ENCODE measurements around the gene RTKN.
"Not testable (repeated sequence)": the region's sequence is repeated elsewhere in the genome, so short reads cannot be mapped to it uniquely, and the experiment has no call there.

RTKN gene

GRCh38 chr2:74441690-74442482 is at the start of gene RTKN:
TSS of gene RTKN (minus strand) at chr2:74441937. CDS start at chr2:74441816, 121 bp downstream.
- DNase-seq (ENCODE audit: low read depth), result no peak

GRCh38 chr2:74489906-74490305 is 48.2 kb upstream of the RTKN start:
- DNase-seq (ENCODE audit: low read depth), result no peak

- no peak for DNase-seq (ENCODE audit: low read depth)
Observed at GRCh38 chr2:74488643-74489481, 47.1 kb upstream of the RTKN start.

- no peak for DNase-seq (ENCODE audit: low read depth)
Observed at GRCh38 chr2:74486141-74486540, 44.4 kb upstream of the RTKN start.

- DNase-seq (ENCODE audit: low read depth), result not testable (repeated sequence)
Observed at GRCh38 chr2:74483675-74484164, 42.0 kb upstream of the RTKN start.

- DNase-seq (ENCODE audit: low read depth), result peak; percentile 93
Observed at GRCh38 chr2:74482801-74483674, 41.3 kb upstream of the RTKN start, which contains the start of the genes CCDC142 and TTC31. TSS of gene CCDC142 (minus strand) at chr2:74482998. CDS start at chr2:74482837, 161 bp downstream. TSS of gene TTC31 (plus strand) at chr2:74483081. CDS start at chr2:74483096, 15 bp downstream.

- no peak for DNase-seq (ENCODE audit: low read depth)
Observed at GRCh38 chr2:74481961-74482800, 40.4 kb upstream of the RTKN start.

- no peak for DNase-seq (ENCODE audit: low read depth)
Observed at GRCh38 chr2:74481431-74481830, 39.7 kb upstream of the RTKN start.

- DNase-seq (ENCODE audit: low read depth), result no peak
Observed at GRCh38 chr2:74474899-74475298, 33.2 kb upstream of the RTKN start.

- no peak for DNase-seq (ENCODE audit: low read depth)
Observed at GRCh38 chr2:74474481-74474880, 32.7 kb upstream of the RTKN start.

GRCh38 chr2:74472945-74473258 is 31.2 kb upstream of the RTKN start:
- no peak for DNase-seq (ENCODE audit: low read depth)

- peak; percentile 85 for DNase-seq (ENCODE audit: low read depth)
Observed at GRCh38 chr2:74472086-74472944, 30.6 kb upstream of the RTKN start, which contains the start of gene MRPL53. TSS of gene MRPL53 (minus strand) at chr2:74472680. CDS start at chr2:74472660, 20 bp downstream.

GRCh38 chr2:74471332-74472065 is 29.8 kb upstream of the RTKN start:
- no peak for DNase-seq (ENCODE audit: low read depth)

- not testable (repeated sequence) for DNase-seq (ENCODE audit: low read depth)
Observed at GRCh38 chr2:74470742-74471141, 29.0 kb upstream of the RTKN start.

- DNase-seq (ENCODE audit: low read depth), result no peak
Observed at GRCh38 chr2:74464406-74464805, 22.7 kb upstream of the RTKN start.

- no peak for DNase-seq (ENCODE audit: low read depth)
Observed at GRCh38 chr2:74462786-74463105, 21.0 kb upstream of the RTKN start.

- no peak for DNase-seq (ENCODE audit: low read depth)
Observed at GRCh38 chr2:74462054-74462785, 20.5 kb upstream of the RTKN start.

- no peak for DNase-seq (ENCODE audit: low read depth)
Observed at GRCh38 chr2:74461187-74462053, 19.7 kb upstream of the RTKN start.

Measured in stromal cell of bone marrow (primary cell).